Measurements from ENCODE around the gene GPRC5C. TPM values are rescaled to one million over a fixed set of nuclear protein-coding genes. Genes with fewer than 3 reads are reported as not detected.

The GPRC5C gene
- total and polyA plus RNA-seq, 11 donors = 22.2 to 59.9 (median 35.3) TPM

DNA sequence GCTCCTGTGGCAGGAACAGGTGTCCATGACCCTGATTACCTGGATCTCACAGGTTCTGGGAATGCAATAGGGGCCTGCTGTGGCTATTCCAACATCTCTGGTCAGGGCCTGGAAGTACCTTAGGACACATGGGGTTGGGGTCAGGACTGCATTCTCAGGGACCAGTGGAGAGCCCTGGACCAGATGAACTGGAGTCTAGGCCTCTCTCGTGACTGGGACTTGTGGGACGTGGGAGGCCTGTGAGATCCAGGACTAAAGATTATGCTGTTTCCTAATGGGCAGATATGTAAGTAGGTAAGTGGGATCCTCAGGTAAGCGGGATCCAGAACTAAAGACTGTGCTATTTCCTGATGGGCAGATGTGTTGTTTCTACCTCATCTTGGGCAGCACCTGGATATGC is 18.3 kb downstream of the GPRC5C start:
- H3K4me3 ChIP-seq = no peak overlapping the region
- no peaks in the 10 kb centered on the region for H3K9me3 ChIP-seq
- peak overlapping the region in 10 of 12 donors; percentile 33 to 99 (median 69) for H3K27ac ChIP-seq
- peaks cover 0 to 16% (median 0%) of the 10 kb centered on the region in 9 donors for H3K36me3 ChIP-seq
- ATAC-seq = no peak
- intact Hi-C loops (cut with DNase I) = loop anchor here in 6 of 10 donors (5.0 to 10.0 kb wide), 5 partner anchors 145 to 245 kb away; partner anchors contain the start of genes TTYH2 (in 4 of the 6) and RPL38 (in 2 of the 6)
- TF ChIP-seq POLR2A (IDR thresholded peaks at IDR 0.05) = no peak
- TF ChIP-seq, protein P1, sequence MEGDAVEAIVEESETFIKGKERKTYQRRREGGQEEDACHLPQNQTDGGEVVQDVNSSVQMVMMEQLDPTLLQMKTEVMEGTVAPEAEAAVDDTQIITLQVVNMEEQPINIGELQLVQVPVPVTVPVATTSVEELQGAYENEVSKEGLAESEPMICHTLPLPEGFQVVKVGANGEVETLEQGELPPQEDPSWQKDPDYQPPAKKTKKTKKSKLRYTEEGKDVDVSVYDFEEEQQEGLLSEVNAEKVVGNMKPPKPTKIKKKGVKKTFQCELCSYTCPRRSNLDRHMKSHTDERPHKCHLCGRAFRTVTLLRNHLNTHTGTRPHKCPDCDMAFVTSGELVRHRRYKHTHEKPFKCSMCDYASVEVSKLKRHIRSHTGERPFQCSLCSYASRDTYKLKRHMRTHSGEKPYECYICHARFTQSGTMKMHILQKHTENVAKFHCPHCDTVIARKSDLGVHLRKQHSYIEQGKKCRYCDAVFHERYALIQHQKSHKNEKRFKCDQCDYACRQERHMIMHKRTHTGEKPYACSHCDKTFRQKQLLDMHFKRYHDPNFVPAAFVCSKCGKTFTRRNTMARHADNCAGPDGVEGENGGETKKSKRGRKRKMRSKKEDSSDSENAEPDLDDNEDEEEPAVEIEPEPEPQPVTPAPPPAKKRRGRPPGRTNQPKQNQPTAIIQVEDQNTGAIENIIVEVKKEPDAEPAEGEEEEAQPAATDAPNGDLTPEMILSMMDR (IDR thresholded peaks at IDR 0.05) = no peak
- H3K27me3 ChIP-seq = peaks cover 0 to 5% (median 0%) of the 10 kb centered on the region in 9 donors
- peaks cover 8 to 81% (median 53%) of the 10 kb centered on the region in 12 donors for H3K4me1 ChIP-seq
- WGBS, 4 donors = 94 to 100% (median 98%) methylated on average over 3 of the region's 3 CpGs
- peak in 1 of 5 donors; percentile 25 for DNase-seq

DNA sequence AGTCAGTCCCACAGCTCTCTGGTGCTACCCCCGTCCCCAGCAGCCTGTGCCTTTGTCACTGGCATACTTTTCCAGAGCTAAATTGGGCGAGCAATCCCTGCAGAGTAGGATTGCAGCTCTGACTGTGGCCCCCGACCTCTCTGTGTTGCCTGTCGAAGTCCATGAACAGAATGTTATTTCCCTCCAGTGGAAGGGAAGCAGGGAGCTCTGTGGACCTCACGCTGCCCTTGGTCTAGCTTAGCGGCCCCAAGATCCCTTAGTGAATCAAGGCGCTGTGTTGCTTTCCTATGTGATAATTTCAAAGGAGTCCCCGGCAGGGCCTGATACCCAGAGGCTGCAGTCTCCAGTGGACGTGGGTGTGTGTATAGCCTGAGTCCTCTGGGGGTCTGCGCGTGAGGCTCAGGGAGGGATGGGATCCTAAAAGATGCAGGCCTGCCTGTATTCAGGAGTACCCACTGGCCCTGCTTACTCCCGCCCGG is 19.1 kb downstream of the GPRC5C start:
- ATAC-seq = no peak
- H3K27ac ChIP-seq = peak overlapping the region in 8 of 12 donors; percentile 7 to 99 (median 88)
- H3K27me3 ChIP-seq = peaks cover 0 to 5% (median 0%) of the 10 kb centered on the region in 9 donors
- 89 to 92% (median 92%) methylated on average over 10 to 13 of the region's 13 CpGs for WGBS, 4 donors
- DNase-seq = peak in 2 of 5 donors; percentile 19 to 25
- H3K9me3 ChIP-seq = no peaks in the 10 kb centered on the region
- peaks cover 8 to 81% (median 46%) of the 10 kb centered on the region in 12 donors for H3K4me1 ChIP-seq
- intact Hi-C loops (cut with DNase I) = loop anchor here in 6 of 10 donors (5.0 to 10.0 kb wide), 5 partner anchors 146 to 246 kb away; partner anchors contain the start of genes TTYH2 (in 4 of the 6) and RPL38 (in 2 of the 6)
- no peak overlapping the region for H3K4me3 ChIP-seq
- peaks cover 0 to 16% (median 0%) of the 10 kb centered on the region in 9 donors for H3K36me3 ChIP-seq
- TF ChIP-seq POLR2A (IDR thresholded peaks at IDR 0.05) = no peak
- TF ChIP-seq, protein P1 (IDR thresholded peaks at IDR 0.05) = no peak

DNA sequence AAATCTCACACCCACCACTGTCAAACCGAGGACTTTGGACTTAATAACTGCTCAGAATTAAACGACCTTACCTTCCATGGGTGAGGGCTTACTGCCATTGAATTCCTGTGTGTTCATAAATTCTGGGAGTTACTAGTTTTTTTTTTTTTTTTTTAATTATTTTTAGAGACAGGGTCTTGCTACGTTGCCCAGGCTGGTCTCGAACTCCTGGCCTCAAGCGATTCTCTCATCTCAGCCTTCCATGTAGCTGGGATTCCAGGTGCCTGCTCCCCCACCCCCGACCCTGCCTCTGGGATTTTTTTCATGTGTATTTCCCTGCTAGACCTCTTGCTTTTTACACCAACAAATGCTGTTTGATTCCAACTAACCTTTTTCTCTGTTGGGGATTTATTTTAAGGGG is 19.7 kb downstream of the GPRC5C start:
- no peaks in the 10 kb centered on the region for H3K9me3 ChIP-seq
- H3K4me3 ChIP-seq = no peak overlapping the region
- intact Hi-C loops (cut with DNase I) = loop anchor here in 6 of 10 donors (5.0 to 10.0 kb wide), 5 partner anchors 147 to 247 kb away; partner anchors contain the start of genes TTYH2 (in 4 of the 6) and RPL38 (in 2 of the 6)
- 67 to 92% (median 76%) methylated on average over 5 to 6 of the region's 6 CpGs for WGBS, 4 donors
- DNase-seq = no peak
- ATAC-seq = no peak
- peaks cover 0 to 16% (median 0%) of the 10 kb centered on the region in 9 donors for H3K36me3 ChIP-seq
- H3K27me3 ChIP-seq = peaks cover 0 to 5% (median 0%) of the 10 kb centered on the region in 9 donors
- peaks cover 8 to 76% (median 42%) of the 10 kb centered on the region in 12 donors for H3K4me1 ChIP-seq
- H3K27ac ChIP-seq = peak overlapping the region in 10 of 12 donors; percentile 38 to 99 (median 90)
- TF ChIP-seq, protein P1 (IDR thresholded peaks at IDR 0.05) = no peak
- no peak for TF ChIP-seq POLR2A (IDR thresholded peaks at IDR 0.05)

All from heart left ventricle (tissue), 16 donors.